ENCODE results near the gene ST3GAL6. TPM values are rescaled to one million over a fixed set of nuclear protein-coding genes. Genes with fewer than 3 reads are reported as not detected.

ST3GAL6 gene
- total RNA-seq, 4 donors from 2014 or later, result 7.4 to 14.5 (median 9.9) TPM

DNA sequence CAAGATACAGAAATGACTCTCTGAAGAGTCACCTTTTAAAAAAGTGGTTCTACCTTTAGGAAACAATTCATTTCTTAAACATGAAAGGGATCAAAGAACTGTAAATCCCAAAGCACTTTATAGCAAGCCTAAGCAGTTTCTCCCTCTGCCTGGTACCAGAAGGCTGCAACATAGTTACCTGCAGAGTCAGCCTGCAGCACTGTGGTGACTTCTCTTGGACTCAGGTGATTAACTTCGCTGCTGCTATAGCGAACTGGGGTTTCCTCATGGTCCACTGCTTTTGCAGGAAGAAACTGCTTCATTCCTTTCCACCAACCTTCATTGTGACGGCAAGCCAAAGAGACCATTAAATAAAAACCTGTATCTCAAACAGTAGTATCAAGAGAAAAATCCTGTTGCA, 37.3 kb downstream of the ST3GAL6 start:
- TF ChIP-seq POLR2A (IDR thresholded peaks at IDR 0.05), result peak in 1 of 2 donors; percentile 14
- TF ChIP-seq, protein P1, sequence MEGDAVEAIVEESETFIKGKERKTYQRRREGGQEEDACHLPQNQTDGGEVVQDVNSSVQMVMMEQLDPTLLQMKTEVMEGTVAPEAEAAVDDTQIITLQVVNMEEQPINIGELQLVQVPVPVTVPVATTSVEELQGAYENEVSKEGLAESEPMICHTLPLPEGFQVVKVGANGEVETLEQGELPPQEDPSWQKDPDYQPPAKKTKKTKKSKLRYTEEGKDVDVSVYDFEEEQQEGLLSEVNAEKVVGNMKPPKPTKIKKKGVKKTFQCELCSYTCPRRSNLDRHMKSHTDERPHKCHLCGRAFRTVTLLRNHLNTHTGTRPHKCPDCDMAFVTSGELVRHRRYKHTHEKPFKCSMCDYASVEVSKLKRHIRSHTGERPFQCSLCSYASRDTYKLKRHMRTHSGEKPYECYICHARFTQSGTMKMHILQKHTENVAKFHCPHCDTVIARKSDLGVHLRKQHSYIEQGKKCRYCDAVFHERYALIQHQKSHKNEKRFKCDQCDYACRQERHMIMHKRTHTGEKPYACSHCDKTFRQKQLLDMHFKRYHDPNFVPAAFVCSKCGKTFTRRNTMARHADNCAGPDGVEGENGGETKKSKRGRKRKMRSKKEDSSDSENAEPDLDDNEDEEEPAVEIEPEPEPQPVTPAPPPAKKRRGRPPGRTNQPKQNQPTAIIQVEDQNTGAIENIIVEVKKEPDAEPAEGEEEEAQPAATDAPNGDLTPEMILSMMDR (IDR thresholded peaks at IDR 0.05), result no peak
- H3K36me3 ChIP-seq, result no peaks in the 10 kb centered on the region
- intact Hi-C loops (cut with DNase I), result no loop called here
- DNase-seq, result peak; percentile 65 to 74
- WGBS, 2 donors, result 38 to 39% methylated on average over 3 of the region's 3 CpGs
- H3K4me3 ChIP-seq (replicated peaks in 1 of 3), result no peak overlapping the region
- peak overlapping the region in 2 of 3 donors; percentile 36 to 88 for H3K27ac ChIP-seq
- peaks cover 3 to 5% of the 10 kb centered on the region in 2 donors for H3K4me1 ChIP-seq
- H3K27me3 ChIP-seq, result no peaks in the 10 kb centered on the region
- H3K9me3 ChIP-seq, result no peaks in the 10 kb centered on the region

- DNase-seq, result no peak
- Histone ChIP-seq H3K9me3 (no peaks in the 10 kb centered on the region), H3K27me3 (no peaks in the 10 kb centered on the region), H3K4me1 (peaks cover 3 to 5% of the 10 kb centered on the region in 2 donors), H3K36me3 (peaks cover 0 to 5% of the 10 kb centered on the region in 2 donors), H3K4me3 (replicated peaks in 1 of 3) (no peak overlapping the region), H3K27ac (peak overlapping the region in 2 of 3 donors; percentile 36 to 88)
- WGBS, 2 donors, result 87 to 89% methylated on average over 7 of the region's 7 CpGs
- TF ChIP-seq, protein P1 (IDR thresholded peaks at IDR 0.05), result no peak
- TF ChIP-seq POLR2A (IDR thresholded peaks at IDR 0.05), result no peak
- intact Hi-C loops (cut with DNase I), result no loop called here
Measured at GRCh38 chr3:98801043-98801747, 38.1 kb downstream of the ST3GAL6 start.

DNA sequence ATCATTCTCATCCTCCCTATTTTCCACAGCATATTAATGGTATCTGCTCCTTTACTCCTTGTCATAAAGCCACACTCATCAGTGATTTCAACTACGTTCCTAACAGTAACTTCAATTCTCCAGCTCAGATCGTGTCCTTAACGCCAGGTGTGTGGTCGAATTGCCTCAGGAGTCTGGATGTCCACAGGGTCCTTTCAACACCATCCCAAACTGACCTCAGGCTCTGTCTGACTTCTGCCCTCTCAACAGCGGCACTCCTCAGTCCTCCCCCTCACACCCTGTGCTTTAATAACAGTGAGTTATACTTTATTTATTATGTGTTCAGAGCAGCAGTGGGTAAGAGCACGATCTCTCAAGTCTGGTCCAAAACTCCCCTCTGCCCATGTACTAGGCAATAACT, 42.4 kb downstream of the ST3GAL6 start:
- no peak for DNase-seq
- H3K9me3 ChIP-seq, result no peaks in the 10 kb centered on the region
- peaks cover 0 to 13% of the 10 kb centered on the region in 2 donors for H3K36me3 ChIP-seq
- no peak overlapping the region for H3K27ac ChIP-seq
- H3K27me3 ChIP-seq, result no peaks in the 10 kb centered on the region
- 92 to 96% methylated on average over 6 of the region's 6 CpGs for WGBS, 2 donors
- H3K4me3 ChIP-seq (replicated peaks in 1 of 3), result no peak overlapping the region
- no peak for TF ChIP-seq POLR2A (IDR thresholded peaks at IDR 0.05)
- TF ChIP-seq, protein P1 (IDR thresholded peaks at IDR 0.05), result no peak
- intact Hi-C loops (cut with DNase I), result no loop called here
- H3K4me1 ChIP-seq, result peaks cover 3 to 5% of the 10 kb centered on the region in 2 donors

- no peaks in the 10 kb centered on the region for H3K27me3 ChIP-seq
- no peak for DNase-seq
- H3K4me3 ChIP-seq (replicated peaks in 1 of 3), result no peak overlapping the region
- no peaks in the 10 kb centered on the region for H3K9me3 ChIP-seq
- TF ChIP-seq POLR2A (IDR thresholded peaks at IDR 0.05), result no peak
- TF ChIP-seq, protein P1 (IDR thresholded peaks at IDR 0.05), result no peak
- no peaks in the 10 kb centered on the region for H3K4me1 ChIP-seq
- 92 to 96% methylated on average over 1 of the region's 1 CpG for WGBS, 2 donors
- H3K27ac ChIP-seq, result no peak overlapping the region
- intact Hi-C loops (cut with DNase I), result no loop called here
- peaks cover 7 to 13% of the 10 kb centered on the region in 2 donors for H3K36me3 ChIP-seq
Measured at GRCh38 chr3:98806521-98806920, 43.4 kb downstream of the ST3GAL6 start.

DNA sequence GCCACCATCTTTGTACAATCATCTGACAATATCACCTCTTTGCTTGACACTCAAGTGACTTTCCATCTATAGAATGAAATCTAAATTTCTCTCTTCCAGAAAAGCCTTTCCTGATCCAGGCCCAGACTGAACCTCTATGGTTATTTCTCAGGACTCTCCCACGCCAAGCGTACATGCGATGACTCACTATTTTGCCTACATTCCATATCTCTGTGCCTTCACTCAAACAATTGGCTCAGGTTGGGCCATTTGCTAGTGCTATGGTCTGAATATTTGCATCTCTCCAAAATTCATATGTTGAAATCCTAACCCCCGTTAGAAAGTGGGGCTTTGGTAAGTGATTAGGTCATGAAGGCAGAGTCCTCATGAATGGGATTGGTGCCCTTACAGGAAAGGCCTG, 43.9 kb downstream of the ST3GAL6 start:
- no peak overlapping the region for H3K4me3 ChIP-seq (replicated peaks in 1 of 3)
- intact Hi-C loops (cut with DNase I), result no loop called here
- H3K4me1 ChIP-seq, result no peaks in the 10 kb centered on the region
- H3K9me3 ChIP-seq, result no peaks in the 10 kb centered on the region
- H3K27ac ChIP-seq, result no peak overlapping the region
- no peaks in the 10 kb centered on the region for H3K27me3 ChIP-seq
- no peak for DNase-seq
- H3K36me3 ChIP-seq, result peaks cover 9 to 13% of the 10 kb centered on the region in 2 donors
- WGBS, 2 donors, result 92 to 94% methylated on average over 4 of the region's 4 CpGs
- TF ChIP-seq POLR2A (IDR thresholded peaks at IDR 0.05), result no peak
- TF ChIP-seq, protein P1 (IDR thresholded peaks at IDR 0.05), result no peak

Measured in thyroid gland (tissue), 4 donors.